ENCODE data around the gene RAP1GAP2.
"Not testable (repeated sequence)": the region's sequence is repeated elsewhere in the genome, so short reads cannot be mapped to it uniquely, and the experiment has no call there.

DNA sequence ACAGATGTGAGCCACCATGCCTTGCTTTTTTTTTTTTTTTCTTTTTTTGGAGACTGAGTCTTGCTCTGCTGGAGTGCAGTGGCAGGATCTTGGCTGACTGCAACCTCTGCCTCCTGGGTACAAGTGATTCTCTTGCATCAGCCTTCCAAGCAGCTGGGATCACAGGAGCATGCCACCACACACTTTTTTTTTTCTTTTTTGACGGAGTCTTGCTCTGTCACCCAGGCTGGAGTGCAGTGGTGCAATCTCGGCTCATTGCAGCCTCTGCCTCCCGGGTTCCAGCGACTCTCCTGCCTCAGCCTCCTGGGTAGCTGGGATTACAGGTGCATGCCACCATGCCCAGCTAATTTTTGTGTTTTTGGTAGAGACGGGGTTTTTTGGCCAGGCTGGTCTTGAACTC is 23.1 kb downstream of the RAP1GAP2 start:
- not testable (repeated sequence) for TF ChIP-seq POLR2AphosphoS5, POLR2A (IDR thresholded peaks at IDR 0.05)
- TF ChIP-seq, protein P1, sequence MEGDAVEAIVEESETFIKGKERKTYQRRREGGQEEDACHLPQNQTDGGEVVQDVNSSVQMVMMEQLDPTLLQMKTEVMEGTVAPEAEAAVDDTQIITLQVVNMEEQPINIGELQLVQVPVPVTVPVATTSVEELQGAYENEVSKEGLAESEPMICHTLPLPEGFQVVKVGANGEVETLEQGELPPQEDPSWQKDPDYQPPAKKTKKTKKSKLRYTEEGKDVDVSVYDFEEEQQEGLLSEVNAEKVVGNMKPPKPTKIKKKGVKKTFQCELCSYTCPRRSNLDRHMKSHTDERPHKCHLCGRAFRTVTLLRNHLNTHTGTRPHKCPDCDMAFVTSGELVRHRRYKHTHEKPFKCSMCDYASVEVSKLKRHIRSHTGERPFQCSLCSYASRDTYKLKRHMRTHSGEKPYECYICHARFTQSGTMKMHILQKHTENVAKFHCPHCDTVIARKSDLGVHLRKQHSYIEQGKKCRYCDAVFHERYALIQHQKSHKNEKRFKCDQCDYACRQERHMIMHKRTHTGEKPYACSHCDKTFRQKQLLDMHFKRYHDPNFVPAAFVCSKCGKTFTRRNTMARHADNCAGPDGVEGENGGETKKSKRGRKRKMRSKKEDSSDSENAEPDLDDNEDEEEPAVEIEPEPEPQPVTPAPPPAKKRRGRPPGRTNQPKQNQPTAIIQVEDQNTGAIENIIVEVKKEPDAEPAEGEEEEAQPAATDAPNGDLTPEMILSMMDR (IDR thresholded peaks at IDR 0.05) = not testable (repeated sequence)
